PC-3 (cell line): ENCODE measurements around the gene TRAK1. TPM values are rescaled to one million over a fixed set of nuclear protein-coding genes. Genes with fewer than 3 reads are reported as not detected.

Experiments
- ATAC-seq: fragments of 200-7000 bp; cut with Tn5 transposase; 2 replicates; pipeline ENCODE4 v1.9.1; 2020; ENCODE audit warnings: mild to moderate bottlenecking, moderate library complexity
- BruUV-seq: library from RNA; stranded (reverse); fragments of 400-500 nt; replicated peaks from 2 replicates; lab custom pipeline; 2021; lab: Mats Ljungman, UMichigan
- CTCF ChIA-PET: fragments of 300-600 bp; sonication (Branson Sonifier 250); formaldehyde crosslinking; loops from one replicate; lab custom pipeline; 2022; ENCODE audit warnings: antibody characterized with exemption; lab: Charles Lee
- POLR2A ChIA-PET: fragments of 300-600 bp; sonication (Branson Sonifier 250); formaldehyde crosslinking; loops from one replicate; lab custom pipeline; 2022; ENCODE audit warnings: antibody characterized with exemption; ENCODE audit not compliant: unreplicated experiment; lab: Charles Lee
- DNase-seq: peaks from one replicate; pipeline ENCODE4 v3.0.0-alpha.2; 2015
- H2AFZ ChIP-seq: fragments of 300-600 bp; sonication (generic); 2 replicates; pipeline ENCODE4 v1.6.0; 2016; ENCODE audit warnings: antibody characterized with exemption, low read length
- H3F3A ChIP-seq: fragments of 300-600 bp; sonication (generic); one replicate; pipeline ENCODE4 v1.6.0; 2017; ENCODE audit warnings: antibody characterized with exemption, low read length, control low read depth, mild to moderate bottlenecking; ENCODE audit not compliant: unreplicated experiment
- H3K27ac ChIP-seq: fragments of 300-600 bp; sonication (generic); 2 replicates; pipeline ENCODE4 v1.5.1; 2016; ENCODE audit warnings: mild to moderate bottlenecking, low read length
- H3K27me3 ChIP-seq: fragments of 300-600 bp; sonication (generic); 2 replicates; pipeline ENCODE4 v1.6.1; 2016; ENCODE audit warnings: low read length, mixed read lengths
- H3K36me3 ChIP-seq: fragments of 300-600 bp; sonication (generic); 2 replicates; pipeline ENCODE4 v1.6.1; 2016; ENCODE audit warnings: low read depth, mixed run types, low read length, mixed read lengths
- H3K4me1 ChIP-seq: fragments of 300-600 bp; sonication (generic); 2 replicates; pipeline ENCODE4 v1.5.1; 2016; ENCODE audit warnings: low read length; ENCODE audit not compliant: insufficient read depth
- H3K4me2 ChIP-seq: fragments of 300-600 bp; sonication (generic); 2 replicates; pipeline ENCODE4 v1.6.0; 2016; ENCODE audit warnings: low read length
- H3K4me3 ChIP-seq: fragments of 300-600 bp; sonication (generic); 2 replicates; pipeline ENCODE4 v1.5.1; 2016; ENCODE audit warnings: mild to moderate bottlenecking, low read length, mixed read lengths
- H3K79me2 ChIP-seq: fragments of 300-600 bp; sonication (generic); 2 replicates; pipeline ENCODE4 v1.6.1; 2017; ENCODE audit warnings: low read length, mixed read lengths
- H3K9ac ChIP-seq: fragments of 300-600 bp; sonication (generic); 2 replicates; pipeline ENCODE4 v1.6.0; 2016; ENCODE audit warnings: mild to moderate bottlenecking, low read length
- H3K9me2 ChIP-seq: fragments of 300-600 bp; sonication (generic); replicated peaks from 2 replicates; pipeline ENCODE4 v1.6.1; 2016; ENCODE audit warnings: mixed run types, low read length, mixed read lengths
- H3K9me3 ChIP-seq: fragments of 300-600 bp; sonication (generic); 2 replicates; pipeline ENCODE4 v1.6.1; 2016; ENCODE audit warnings: low read length, mixed read lengths
- H4K20me1 ChIP-seq: fragments of 300-600 bp; sonication (generic); 2 replicates; pipeline ENCODE4 v1.6.1; 2016; ENCODE audit warnings: low read length, mixed read lengths
- CTCF ChIP-seq: fragments of 300-600 bp; sonication (generic); conservative IDR thresholded peaks from 2 replicates; pipeline ENCODE4 v1.5.1; 2017; ENCODE audit warnings: antibody characterized with exemption, low read depth, mild to moderate bottlenecking, low read length
- EZH2 ChIP-seq: fragments of 300-600 bp; sonication (generic); IDR thresholded peaks from one replicate; pipeline ENCODE4 v1.6.1; 2017; ENCODE audit warnings: antibody characterized with exemption, mild to moderate bottlenecking, low read length; ENCODE audit not compliant: unreplicated experiment
- EZH2phosphoT487 ChIP-seq: fragments of 300-600 bp; sonication (generic); IDR thresholded peaks from 2 replicates; pipeline ENCODE4 v1.6.1; 2018; ENCODE audit warnings: mild to moderate bottlenecking, antibody characterized with exemption, low read length, borderline replicate concordance
- intact Hi-C: fragments of 100-400 bp; cut with micrococcal nuclease; formaldehyde crosslinking; loops from 2 replicates; pipeline ENCODE4 v1.9.0; 2023
- total RNA-seq: library from RNA; depleted of rRNA; stranded (reverse); fragments of >200 nt; gene quantifications from 2 replicates; pipeline ENCODE4 v1.2.3, GENCODE V29; 2014

TRAK1 gene
- total RNA-seq, 1 experiment from 2014 or later = 23.4 TPM

GRCh38 chr3:42094128-42094527 is 3.0 kb downstream of the TRAK1 start:
- H2AFZ ChIP-seq = no peak overlapping the region
- H3K9ac ChIP-seq = no peak overlapping the region
- H3K4me3 ChIP-seq = no peak overlapping the region
- ChIA-PET CTCF (interaction anchor here (0.6 kb wide), 1 partner anchor 32 kb away, joined by 3 read pairs; no protein-coding TSS in a partner anchor), POLR2A (no interaction called here)
- intact Hi-C loops = no loop called here
- H4K20me1 ChIP-seq = no peaks in the 10 kb centered on the region
- H3K9me2 ChIP-seq = no peaks in the 10 kb centered on the region
- no peaks in the 10 kb centered on the region for H3K79me2 ChIP-seq
- no peak overlapping the region for H3K4me2 ChIP-seq
- no peak for TF ChIP-seq CTCF
- no peak for TF ChIP-seq EZH2phosphoT487
- TF ChIP-seq EZH2 = no peak
- BruUV-seq = no TSS peak
- H3K27ac ChIP-seq = no peak overlapping the region
- DNase-seq = no peak
- no peak for ATAC-seq
- H3K4me1 ChIP-seq = 0 out of 2 replicates have a peak, but pooled peaks cover 5% of the 10 kb centered on the region
- H3K9me3 ChIP-seq = no peaks in the 10 kb centered on the region
- peaks cover 7% of the 10 kb centered on the region; the same call in 1 of the 2 replicates for H3K36me3 ChIP-seq
- no peaks in the 10 kb centered on the region for H3K27me3 ChIP-seq
- H3F3A ChIP-seq = no peaks in the 10 kb centered on the region

- Histone ChIP-seq H3K36me3 (peaks cover 4% of the 10 kb centered on the region; the same call in 1 of the 2 replicates), H3K27me3 (no peaks in the 10 kb centered on the region), H3K27ac (no peak overlapping the region), H3K9me3 (no peaks in the 10 kb centered on the region), H3F3A (no peaks in the 10 kb centered on the region), H3K4me1 (0 out of 2 replicates have a peak, but pooled peaks cover 5% of the 10 kb centered on the region), H3K4me3 (no peak overlapping the region), H2AFZ (no peak overlapping the region), H3K9ac (no peak overlapping the region), H3K79me2 (no peaks in the 10 kb centered on the region), H4K20me1 (no peaks in the 10 kb centered on the region), H3K4me2 (no peak overlapping the region), H3K9me2 (no peaks in the 10 kb centered on the region)
- no peak for TF ChIP-seq CTCF
- no peak for TF ChIP-seq EZH2
- no peak for TF ChIP-seq EZH2phosphoT487
- DNase-seq (no peak), ATAC-seq (no peak)
- ChIA-PET CTCF (interaction anchor here (0.6 kb wide), 1 partner anchor 31 kb away, joined by 3 read pairs; no protein-coding TSS in a partner anchor), POLR2A (no interaction called here)
- BruUV-seq = no TSS peak
- intact Hi-C loops = loop anchor here (5.0 kb wide), 1 partner anchor 83 kb away; no protein-coding TSS in a partner anchor
These were observed 3.7 kb downstream of the TRAK1 start for GRCh38 chr3:42094691-42095391.

- no peaks in the 10 kb centered on the region for H3K9me2 ChIP-seq
- no peaks in the 10 kb centered on the region for H4K20me1 ChIP-seq
- H3K4me2 ChIP-seq = no peak overlapping the region
- no peaks in the 10 kb centered on the region for H3K27me3 ChIP-seq
- no peak overlapping the region for H3K9ac ChIP-seq
- H3K79me2 ChIP-seq = no peaks in the 10 kb centered on the region
- H3K27ac ChIP-seq = no peak overlapping the region
- H3K4me1 ChIP-seq = 0 out of 2 replicates have a peak, but pooled peaks cover 5% of the 10 kb centered on the region
- intact Hi-C loops = loop anchor here (5.0 kb wide), 1 partner anchor 83 kb away; no protein-coding TSS in a partner anchor
- no peak overlapping the region for H3K4me3 ChIP-seq
- no TSS peak for BruUV-seq
- no peak overlapping the region for H2AFZ ChIP-seq
- TF ChIP-seq CTCF (no peak), EZH2phosphoT487 (no peak), EZH2 (no peak)
- no peaks in the 10 kb centered on the region for H3K9me3 ChIP-seq
- ChIA-PET CTCF (no interaction called here), POLR2A (no interaction called here)
- H3F3A ChIP-seq = no peaks in the 10 kb centered on the region
- no peak for DNase-seq
- no peak for ATAC-seq
- H3K36me3 ChIP-seq = no peaks in the 10 kb centered on the region
These were observed 4.4 kb downstream of the TRAK1 start for GRCh38 chr3:42095540-42095939.
